ENCODE results near the gene GMDS.

The GMDS gene

GRCh38 chr6:1663511-1663910, 581.9 kb downstream of the GMDS start:
- DNase-seq = no peak

- DNase-seq = no peak
These were observed 582.9 kb downstream of the GMDS start for GRCh38 chr6:1662534-1662933.

- DNase-seq = no peak
These were observed 585.6 kb downstream of the GMDS start for GRCh38 chr6:1659816-1660215.

- no peak for DNase-seq
These were observed 587.0 kb downstream of the GMDS start for GRCh38 chr6:1658212-1659005.

GRCh38 chr6:1657771-1658165, 587.6 kb downstream of the GMDS start:
- DNase-seq = no peak

- no peak for DNase-seq
These were observed 588.2 kb downstream of the GMDS start for GRCh38 chr6:1657116-1657770.

- DNase-seq = no peak
These were observed 591.4 kb downstream of the GMDS start for GRCh38 chr6:1654054-1654453.

GRCh38 chr6:1652842-1653241, 592.6 kb downstream of the GMDS start:
- no peak for DNase-seq

- DNase-seq = no peak
These were observed 594.0 kb downstream of the GMDS start for GRCh38 chr6:1651362-1651761.

- no peak for DNase-seq
These were observed 599.8 kb downstream of the GMDS start for GRCh38 chr6:1645466-1646185.

- DNase-seq = no peak
These were observed 600.8 kb downstream of the GMDS start for GRCh38 chr6:1644516-1645060.

- DNase-seq = no peak
These were observed 601.5 kb downstream of the GMDS start for GRCh38 chr6:1643830-1644445.

- no peak for DNase-seq
These were observed 602.3 kb downstream of the GMDS start for GRCh38 chr6:1643111-1643510.

GRCh38 chr6:1641343-1641885, 604.0 kb downstream of the GMDS start:
- no peak for DNase-seq

- DNase-seq = no peak
These were observed 604.9 kb downstream of the GMDS start for GRCh38 chr6:1640476-1640875.

- DNase-seq = no peak
These were observed 606.0 kb downstream of the GMDS start for GRCh38 chr6:1639430-1639829.

- DNase-seq = no peak
These were observed 608.2 kb downstream of the GMDS start for GRCh38 chr6:1636971-1637871.

- DNase-seq = no peak
These were observed 609.1 kb downstream of the GMDS start for GRCh38 chr6:1636272-1636825.

- DNase-seq = no peak
These were observed 609.9 kb downstream of the GMDS start for GRCh38 chr6:1635305-1636010.

- no peak for DNase-seq
These were observed 611.3 kb downstream of the GMDS start for GRCh38 chr6:1634081-1634480.

Data from T-helper 2 cell (primary cell).